ENCODE measurements around the gene SPRN. TPM values are rescaled to one million over a fixed set of nuclear protein-coding genes. Genes with fewer than 3 reads are reported as not detected.

Gene SPRN
- total and polyA plus RNA-seq, 2 donors (not counting 1 experiment from before 2014, with no cell fraction given): not detected

DNA sequence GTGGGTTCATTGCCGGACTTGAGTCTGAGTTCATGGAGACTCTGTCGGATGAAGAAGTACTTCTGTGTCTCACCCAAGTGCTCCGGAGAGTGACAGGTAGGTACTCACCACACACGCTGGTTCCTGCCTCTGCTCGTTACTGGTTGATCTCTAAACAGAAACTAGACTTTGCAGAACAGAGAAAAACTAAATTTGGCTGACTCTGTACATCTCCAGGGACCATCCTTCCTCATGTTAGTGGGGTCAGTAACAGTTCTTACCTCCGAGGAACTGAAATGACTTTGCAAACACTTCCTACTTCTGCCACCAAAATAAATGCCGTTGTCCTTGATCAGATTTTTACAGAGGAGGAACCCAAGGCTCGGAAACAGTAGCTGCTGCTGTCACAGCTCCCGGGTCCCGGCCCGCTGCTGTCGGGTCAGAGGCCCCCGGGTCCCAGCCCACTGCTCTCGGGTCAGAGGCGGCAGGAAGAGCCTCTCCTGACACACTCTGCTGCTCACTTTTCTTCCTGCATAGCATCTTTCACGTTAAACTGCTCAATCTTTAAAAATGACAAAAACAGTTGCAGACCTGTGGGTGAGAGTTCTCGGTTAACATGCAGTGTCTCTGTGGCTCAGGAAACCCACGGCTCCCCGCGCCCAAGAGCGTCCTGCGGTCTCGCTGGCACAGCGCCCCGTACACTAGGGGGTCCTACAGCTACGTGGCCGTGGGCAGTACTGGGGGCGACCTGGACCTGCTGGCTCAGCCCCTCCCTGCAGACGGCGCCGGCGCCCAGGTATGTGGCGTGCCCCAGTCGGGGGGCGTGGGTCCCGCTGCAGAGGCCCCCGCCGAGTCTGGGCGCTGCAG, 35.2 kb downstream of the SPRN start:
- H2AFZ ChIP-seq (ENCODE audit: insufficient read depth, low read depth, low read length, poor library complexity, severe bottlenecking): peak overlapping the region; percentile 52
- ATAC-seq (ENCODE audit: low read depth) (peak; percentile 83), DNase-seq (peak; percentile 92)
- peak overlapping the region; percentile 62 for H3K9ac ChIP-seq (ENCODE audit: low read length)
- H3K9me3 Mint-ChIP-seq (ENCODE audit: insufficient read depth): no peaks in the 10 kb centered on the region
- no peaks in the 10 kb centered on the region for H3K27me3 ChIP-seq (replicated peaks in 1 of 4; ENCODE audit: control extremely low read depth in 1 of 4, control insufficient read depth in 3 of 4, insufficient read depth in 4 of 4, low read length in 3 of 4)
- TF ChIP-seq, protein P1, sequence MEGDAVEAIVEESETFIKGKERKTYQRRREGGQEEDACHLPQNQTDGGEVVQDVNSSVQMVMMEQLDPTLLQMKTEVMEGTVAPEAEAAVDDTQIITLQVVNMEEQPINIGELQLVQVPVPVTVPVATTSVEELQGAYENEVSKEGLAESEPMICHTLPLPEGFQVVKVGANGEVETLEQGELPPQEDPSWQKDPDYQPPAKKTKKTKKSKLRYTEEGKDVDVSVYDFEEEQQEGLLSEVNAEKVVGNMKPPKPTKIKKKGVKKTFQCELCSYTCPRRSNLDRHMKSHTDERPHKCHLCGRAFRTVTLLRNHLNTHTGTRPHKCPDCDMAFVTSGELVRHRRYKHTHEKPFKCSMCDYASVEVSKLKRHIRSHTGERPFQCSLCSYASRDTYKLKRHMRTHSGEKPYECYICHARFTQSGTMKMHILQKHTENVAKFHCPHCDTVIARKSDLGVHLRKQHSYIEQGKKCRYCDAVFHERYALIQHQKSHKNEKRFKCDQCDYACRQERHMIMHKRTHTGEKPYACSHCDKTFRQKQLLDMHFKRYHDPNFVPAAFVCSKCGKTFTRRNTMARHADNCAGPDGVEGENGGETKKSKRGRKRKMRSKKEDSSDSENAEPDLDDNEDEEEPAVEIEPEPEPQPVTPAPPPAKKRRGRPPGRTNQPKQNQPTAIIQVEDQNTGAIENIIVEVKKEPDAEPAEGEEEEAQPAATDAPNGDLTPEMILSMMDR (IDR thresholded peaks at IDR 0.05): no peak
- no peak for TF ChIP-seq EZH2 (IDR thresholded peaks at IDR 0.05; ENCODE audit: borderline replicate concordance, insufficient read depth, low read depth, low read length, poor library complexity, severe bottlenecking)
- H3K4me1 ChIP-seq (ENCODE audit: control insufficient read depth in 2 of 2, insufficient read depth in 2 of 2, low read length in 2 of 2): peaks cover 58 to 62% of the 10 kb centered on the region in 2 donors
- peaks cover 56% of the 10 kb centered on the region for H3K4me1 Mint-ChIP-seq
- POLR2A ChIA-PET: interaction anchor here (1.0 to 2.1 kb wide), 4 partner anchors 9 to 16 kb away, joined by 4 to 7 read pairs (median 4); partner anchors contain the start of genes ECHS1 and PAOX
- H3K36me3 ChIP-seq (replicated peaks in 1 of 2; ENCODE audit: control extremely low read depth in 1 of 2, control insufficient read depth in 1 of 2, extremely low read depth in 1 of 2, insufficient read depth in 2 of 2, low read length in 1 of 2): peaks cover 0 to 12% of the 10 kb centered on the region in 2 experiments
- H3K27me3 Mint-ChIP-seq: no peaks in the 10 kb centered on the region
- H4K20me1 ChIP-seq (ENCODE audit: control insufficient read depth, insufficient read depth, low read length, poor library complexity, severe bottlenecking): peaks cover 5% of the 10 kb centered on the region
- CTCF ChIA-PET: interaction anchor here (1.2 to 2.0 kb wide), 3 partner anchors 11 to 130 kb away, joined by 3 to 7 read pairs (median 6); no protein-coding TSS in a partner anchor
- intact Hi-C loops (cut with micrococcal nuclease): loop anchor here (1.0 kb wide), 4 partner anchors 10 to 128 kb away; partner anchors contain the start of genes ECHS1, FUOM and PAOX
- peak overlapping the region; percentile 92 for H3K27ac Mint-ChIP-seq
- under 1% methylated on average over 32 of the region's 39 CpGs for WGBS (ENCODE audit: insufficient coverage)
- no peaks in the 10 kb centered on the region for H3K9me3 ChIP-seq (ENCODE audit: control extremely low read depth in 1 of 3, control insufficient read depth in 2 of 3, insufficient read depth in 1 of 3, low read length in 2 of 3)
- peak overlapping the region; percentile 42 to 63 (median 56) for H3K4me3 ChIP-seq (ENCODE audit: control extremely low read depth in 1 of 5, extremely low read depth in 1 of 5, insufficient read depth in 1 of 5, low read depth in 2 of 5, low read length in 4 of 5)
- peak overlapping the region; percentile 77 to 81 for H3K27ac ChIP-seq (ENCODE audit: low read length in 2 of 2)
- peak overlapping the region; percentile 89 for H3K4me3 Mint-ChIP-seq
- H3K79me2 ChIP-seq (ENCODE audit: control insufficient read depth, insufficient read depth, low read length): peaks cover 28% of the 10 kb centered on the region
- H3K4me2 ChIP-seq (replicated peaks; ENCODE audit: low read depth, low read length, poor library complexity, severe bottlenecking): peak overlapping the region; percentile 83
